ENCODE data around the gene ELAVL4. TPM values are rescaled to one million over a fixed set of nuclear protein-coding genes. Genes with fewer than 3 reads are reported as not detected.

The ELAVL4 gene
- total RNA-seq, 2 experiments from 2014 or later, result not detected

GRCh38 chr1:50099654-50100053 is 9.1 kb upstream of the ELAVL4 start:
- H3K27me3 Mint-ChIP-seq, result no peaks in the 10 kb centered on the region
- Histone ChIP-seq H3K36me3 (ENCODE audit: insufficient read depth, low read length) (no peaks in the 10 kb centered on the region), H3K4me1 (ENCODE audit: insufficient read depth, low read length) (no peaks in the 10 kb centered on the region), H3K27me3 (ENCODE audit: control insufficient read depth in 1 of 2, insufficient read depth in 2 of 2, low read length in 2 of 2) (no peaks in the 10 kb centered on the region), H3K4me3 (ENCODE audit: low read length) (no peak overlapping the region), H3K27ac (ENCODE audit: low read depth in 1 of 2, low read length in 2 of 2) (no peak overlapping the region), H3K9me3 (ENCODE audit: control insufficient read depth in 1 of 2, insufficient read depth in 1 of 2, low read length in 2 of 2) (no peaks in the 10 kb centered on the region)
- DNase-seq, result no peak
- ATAC-seq (ENCODE audit: poor library complexity), result no peak
- POLR2A ChIA-PET, result no interaction called here
- TF ChIP-seq CTCF (IDR thresholded peaks at IDR 0.05), result no peak
- H3K36me3 Mint-ChIP-seq (ENCODE audit: low read depth), result no peaks in the 10 kb centered on the region
- intact Hi-C loops (cut with DNase I, micrococcal nuclease), result no loop called here
- H3K9me3 Mint-ChIP-seq, result no peaks in the 10 kb centered on the region
- CTCF ChIA-PET, result no interaction called here
- H3K4me3 Mint-ChIP-seq, result no peak overlapping the region
- H3K27ac Mint-ChIP-seq, result no peak overlapping the region
- H3K4me1 Mint-ChIP-seq (ENCODE audit: low read depth), result no peaks in the 10 kb centered on the region

GRCh38 chr1:50103615-50104081 is 5.1 kb upstream of the ELAVL4 start:
- TF ChIP-seq CTCF (IDR thresholded peaks at IDR 0.05), result no peak
- Mint-ChIP-seq H3K27me3 (peaks cover 21% of the 10 kb centered on the region), H3K9me3 (no peaks in the 10 kb centered on the region), H3K4me3 (no peak overlapping the region), H3K27ac (no peak overlapping the region), H3K4me1 (ENCODE audit: low read depth) (no peaks in the 10 kb centered on the region), H3K36me3 (ENCODE audit: low read depth) (no peaks in the 10 kb centered on the region)
- H3K4me3 ChIP-seq (ENCODE audit: low read length), result no peak overlapping the region
- intact Hi-C loops (cut with DNase I, micrococcal nuclease), result no loop called here
- ATAC-seq (ENCODE audit: poor library complexity) (no peak), DNase-seq (no peak)
- ChIA-PET POLR2A (no interaction called here), CTCF (no interaction called here)
- H3K27ac ChIP-seq (ENCODE audit: low read depth in 1 of 2, low read length in 2 of 2), result no peak overlapping the region
- H3K4me1 ChIP-seq (ENCODE audit: insufficient read depth, low read length), result no peaks in the 10 kb centered on the region
- H3K9me3 ChIP-seq (ENCODE audit: control insufficient read depth in 1 of 2, insufficient read depth in 1 of 2, low read length in 2 of 2), result no peaks in the 10 kb centered on the region
- H3K36me3 ChIP-seq (ENCODE audit: insufficient read depth, low read length), result no peaks in the 10 kb centered on the region
- peaks cover 2 to 19% of the 10 kb centered on the region in 2 experiments for H3K27me3 ChIP-seq (ENCODE audit: control insufficient read depth in 1 of 2, insufficient read depth in 2 of 2, low read length in 2 of 2)

- Mint-ChIP-seq H3K36me3 (ENCODE audit: low read depth) (no peaks in the 10 kb centered on the region), H3K27me3 (peaks cover 36% of the 10 kb centered on the region), H3K4me3 (no peak overlapping the region), H3K4me1 (ENCODE audit: low read depth) (peaks cover 15% of the 10 kb centered on the region), H3K27ac (no peak overlapping the region), H3K9me3 (no peaks in the 10 kb centered on the region)
- no peaks in the 10 kb centered on the region for H3K9me3 ChIP-seq (ENCODE audit: control insufficient read depth in 1 of 2, insufficient read depth in 1 of 2, low read length in 2 of 2)
- H3K27ac ChIP-seq (ENCODE audit: low read depth in 1 of 2, low read length in 2 of 2), result no peak overlapping the region
- ChIA-PET CTCF (no interaction called here), POLR2A (no interaction called here)
- no peak for DNase-seq
- peaks cover 7 to 33% of the 10 kb centered on the region in 2 experiments for H3K27me3 ChIP-seq (ENCODE audit: control insufficient read depth in 1 of 2, insufficient read depth in 2 of 2, low read length in 2 of 2)
- H3K4me1 ChIP-seq (ENCODE audit: insufficient read depth, low read length), result peaks cover 3% of the 10 kb centered on the region
- H3K36me3 ChIP-seq (ENCODE audit: insufficient read depth, low read length), result no peaks in the 10 kb centered on the region
- ATAC-seq (ENCODE audit: poor library complexity), result no peak
- H3K4me3 ChIP-seq (ENCODE audit: low read length), result no peak overlapping the region
- TF ChIP-seq CTCF (IDR thresholded peaks at IDR 0.05), result no peak
- intact Hi-C loops (cut with DNase I, micrococcal nuclease), result no loop called here
Measured at GRCh38 chr1:50105433-50105832, 3.3 kb upstream of the ELAVL4 start.
